GM18867 (cell line): ENCODE measurements around the gene CD55.

Source experiments
- ATAC-seq: cut with Tn5 transposase; IDR thresholded peaks from one replicate; pipeline ENCODE4 v1.9.1; 2021; ENCODE audit warnings: mild to moderate bottlenecking, moderate library complexity; ENCODE audit not compliant: unreplicated experiment

The CD55 gene

DNA sequence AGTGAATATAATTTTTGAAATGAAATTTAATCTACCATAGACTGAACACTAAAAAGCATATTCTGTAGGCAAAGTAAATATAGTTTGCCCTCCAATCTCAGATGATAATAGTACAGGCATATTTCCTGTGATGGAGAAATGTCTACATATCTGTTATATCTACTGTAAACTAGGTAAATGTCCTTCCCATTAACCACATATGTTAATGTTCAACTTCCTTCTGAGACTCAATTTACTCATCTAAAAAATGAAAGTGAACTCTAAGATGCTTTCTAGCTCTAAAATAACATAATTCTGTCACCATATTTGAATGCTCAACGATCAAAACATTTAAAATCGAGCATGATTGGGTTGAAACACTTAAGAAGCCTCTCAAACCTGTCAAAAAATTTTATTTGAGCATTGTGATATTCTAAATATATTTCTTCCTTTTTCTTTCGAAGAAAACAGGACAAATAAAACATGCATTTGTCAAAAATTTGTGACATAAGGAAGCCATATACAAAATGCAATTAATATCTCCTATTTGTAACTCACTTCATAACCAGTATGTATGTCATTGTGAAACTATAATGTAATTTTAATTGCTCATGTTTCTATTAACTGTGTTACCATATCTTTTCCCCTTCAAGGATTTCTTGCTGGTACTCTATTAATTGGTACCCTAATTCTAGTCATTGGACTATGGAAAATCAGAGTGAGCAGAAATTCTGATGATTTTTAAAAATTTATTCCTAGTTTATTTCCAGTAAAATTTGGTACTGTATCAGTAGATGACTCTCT, 34.2 kb downstream of the CD55 start:
- no peak for ATAC-seq

- no peak for ATAC-seq
Measured at GRCh38 chr1:207361029-207361428, 39.6 kb downstream of the CD55 start.

GRCh38 chr1:207361889-207362288, 40.4 kb downstream of the CD55 start:
- no peak for ATAC-seq

DNA sequence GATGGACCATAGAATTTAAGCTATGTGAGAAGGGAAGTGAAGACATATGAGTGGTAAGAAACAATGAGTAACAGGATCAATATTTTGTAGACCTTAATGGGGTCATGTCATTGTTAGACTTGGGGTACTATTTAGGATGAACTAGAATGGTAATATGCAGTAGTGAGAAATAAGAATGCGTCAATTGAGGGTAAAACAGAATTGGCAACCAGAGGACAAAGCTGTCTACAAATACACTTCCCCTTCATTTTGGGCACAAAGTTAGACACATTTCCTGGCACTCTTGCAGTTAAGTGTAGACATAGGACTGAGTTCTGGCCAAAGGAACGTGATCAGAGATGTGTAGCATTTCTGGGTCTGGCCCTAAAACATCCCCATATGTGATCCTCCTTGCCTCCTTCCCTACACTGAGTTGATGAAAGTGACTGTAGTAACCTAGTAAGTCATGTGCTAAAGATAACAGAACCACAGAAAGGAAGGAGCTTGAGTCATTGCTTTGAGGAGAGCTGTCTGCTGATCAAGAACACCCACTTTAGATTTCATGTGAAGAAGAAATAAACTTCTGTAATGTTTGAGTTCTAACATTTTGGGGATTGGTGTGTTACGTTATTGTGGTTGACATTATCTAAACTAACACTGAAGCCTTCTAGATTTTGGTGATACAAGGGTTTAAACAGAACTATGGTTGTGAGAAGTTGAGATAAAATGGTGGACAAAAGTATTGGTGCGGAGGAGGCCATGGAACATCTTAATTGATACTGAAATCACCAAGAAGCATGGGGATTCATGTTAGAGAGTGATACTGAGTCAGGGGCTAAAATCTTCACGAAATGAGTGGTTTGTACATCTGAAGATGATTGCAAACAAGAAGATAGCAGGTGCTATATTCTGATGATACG, 41.7 kb downstream of the CD55 start:
- ATAC-seq: no peak

- ATAC-seq: no peak
Measured at GRCh38 chr1:207363871-207364270, 42.4 kb downstream of the CD55 start.

DNA sequence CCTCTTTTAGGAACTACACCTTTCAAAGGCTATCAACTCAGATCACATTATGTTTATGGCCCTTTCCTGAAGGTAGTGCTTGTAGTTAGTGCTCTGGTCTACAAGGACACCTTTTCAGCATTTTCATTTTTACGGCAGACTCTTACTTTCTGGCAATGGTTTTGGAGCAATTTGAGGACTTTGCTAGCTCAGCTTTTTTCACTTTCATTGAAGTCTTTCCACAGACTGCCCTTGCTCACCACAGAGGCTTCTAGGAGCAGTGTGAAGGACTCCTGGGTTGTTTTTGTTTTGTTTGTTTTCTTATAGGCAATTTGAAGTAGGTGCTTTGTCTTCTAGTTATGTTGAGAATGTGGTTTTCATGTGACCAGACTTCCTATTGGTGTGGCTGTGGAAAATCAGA, 43.1 kb downstream of the CD55 start:
- no peak for ATAC-seq

- no peak for ATAC-seq
Measured at GRCh38 chr1:207365063-207365462, 43.6 kb downstream of the CD55 start.

DNA sequence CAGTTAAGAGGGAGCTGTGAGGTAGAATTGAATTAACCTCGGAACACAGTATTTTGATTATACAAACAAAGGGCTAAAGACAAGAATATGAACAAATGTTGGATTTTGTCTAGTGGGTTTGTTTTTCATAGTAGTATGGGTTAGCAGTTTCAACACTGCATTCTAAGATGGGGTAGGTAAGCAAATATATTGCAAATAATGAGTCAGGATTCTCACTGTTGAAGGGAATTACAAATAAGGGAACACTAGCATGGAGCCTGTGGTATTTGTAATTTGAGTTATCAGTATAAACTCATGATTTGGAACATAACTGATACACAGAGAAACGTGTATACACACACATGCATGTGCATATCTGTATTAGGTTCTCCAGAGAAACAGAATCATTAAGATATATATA, 44.5 kb downstream of the CD55 start:
- no peak for ATAC-seq

DNA sequence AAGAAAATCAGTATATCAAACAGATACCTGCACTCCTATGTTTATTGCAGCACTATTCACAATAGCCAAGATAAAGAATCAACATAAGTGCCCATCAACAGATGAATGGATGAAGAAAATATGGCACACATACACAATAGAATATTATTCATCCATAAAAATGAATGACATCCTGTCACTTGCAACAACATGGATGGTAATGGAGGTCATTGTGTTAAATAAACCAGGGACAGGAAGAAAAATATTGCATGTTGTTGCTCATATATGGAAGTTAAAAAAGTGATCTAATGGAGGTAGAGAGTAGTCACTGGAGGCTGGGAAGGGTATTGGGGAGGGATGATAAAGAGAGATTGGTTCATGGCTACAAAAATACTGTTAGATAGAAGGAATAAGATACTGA, 67.2 kb downstream of the CD55 start:
- no peak for ATAC-seq

- no peak for ATAC-seq
Measured at GRCh38 chr1:207389728-207390464, 68.4 kb downstream of the CD55 start.

DNA sequence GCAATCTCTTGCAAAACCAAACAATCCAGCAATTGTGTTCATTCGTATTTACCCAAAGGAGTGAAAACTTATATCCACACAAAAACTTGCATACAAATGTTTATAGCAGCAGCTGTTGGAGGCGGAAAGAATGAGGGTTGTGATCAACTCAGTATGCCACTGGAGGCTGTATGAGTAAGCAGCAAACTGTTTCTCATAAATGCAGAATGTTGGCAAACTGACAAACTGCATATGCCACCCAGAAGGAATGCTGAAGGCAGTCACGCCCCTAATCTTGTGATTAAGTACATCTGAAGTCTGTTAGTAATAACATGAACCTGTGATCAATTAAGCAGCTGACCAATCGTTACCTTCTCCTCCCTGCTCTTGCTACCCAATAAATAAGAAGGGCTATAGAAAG, 72.1 kb downstream of the CD55 start:
- ATAC-seq: no peak

DNA sequence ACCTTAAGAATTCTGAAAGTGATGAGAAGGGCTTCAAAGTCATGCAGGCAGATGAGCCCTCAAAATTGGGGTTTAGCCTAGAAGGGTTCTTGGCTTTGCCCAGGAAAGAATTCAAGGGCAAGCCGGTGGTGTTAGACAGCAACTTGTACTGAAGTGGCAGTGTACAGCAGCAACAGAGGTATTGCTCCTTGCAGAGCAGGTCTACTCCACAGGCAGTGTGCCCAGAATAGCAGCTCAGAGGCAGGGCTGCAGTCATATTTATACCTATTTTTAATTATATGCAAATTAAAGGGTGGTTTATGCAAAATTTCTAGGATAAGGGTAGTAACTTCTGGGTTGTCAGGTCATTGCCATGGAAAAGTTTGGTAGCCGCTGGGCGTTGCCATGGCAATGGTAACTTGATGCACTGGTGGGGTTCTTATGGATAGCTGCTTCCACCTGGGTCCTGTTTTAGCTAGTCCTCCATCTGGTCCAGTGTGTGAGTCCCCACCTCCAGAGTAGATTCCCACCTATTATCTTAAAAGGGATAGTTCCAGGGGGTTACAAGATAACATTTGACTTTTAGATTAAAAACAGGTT, 74.8 kb downstream of the CD55 start:
- no peak for ATAC-seq

DNA sequence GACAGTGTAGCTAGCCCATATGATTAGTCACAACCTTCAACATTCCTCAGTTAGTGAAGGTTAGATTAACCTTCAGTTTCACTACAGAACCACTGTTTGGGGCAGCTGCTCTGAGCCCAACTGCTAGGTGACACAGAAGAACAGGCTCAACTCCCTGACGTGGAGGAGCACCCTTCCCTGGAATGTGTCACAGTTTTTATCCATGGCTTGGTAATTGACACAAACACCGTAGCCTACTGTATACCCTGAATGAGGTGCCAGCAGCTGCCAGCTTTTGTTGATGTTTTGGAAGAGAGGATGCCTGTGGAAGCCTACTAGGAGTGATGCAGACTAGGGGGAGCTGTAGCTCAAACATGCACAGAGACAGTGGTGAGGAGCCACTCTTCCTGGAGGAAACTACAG, 76.0 kb downstream of the CD55 start:
- no peak for ATAC-seq

DNA sequence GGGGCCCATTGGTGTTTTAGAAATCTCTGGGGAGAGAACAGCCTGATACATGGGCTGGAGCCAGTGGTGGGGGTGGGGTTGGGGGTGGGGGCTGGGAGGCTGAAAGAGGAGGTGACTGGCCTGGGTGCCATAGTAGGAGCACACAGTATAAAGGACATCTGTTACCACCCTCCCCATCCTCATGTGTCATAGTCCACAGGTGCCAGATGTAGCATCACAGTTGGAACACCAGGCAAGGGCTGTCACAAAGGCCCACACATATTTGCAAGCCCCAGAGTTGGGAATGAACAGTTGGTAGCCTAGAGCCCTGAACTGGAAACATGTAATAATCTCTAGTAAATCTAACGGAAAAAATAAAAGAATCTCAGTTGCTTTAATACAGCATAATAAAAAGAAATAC, 77.5 kb downstream of the CD55 start:
- ATAC-seq: no peak

DNA sequence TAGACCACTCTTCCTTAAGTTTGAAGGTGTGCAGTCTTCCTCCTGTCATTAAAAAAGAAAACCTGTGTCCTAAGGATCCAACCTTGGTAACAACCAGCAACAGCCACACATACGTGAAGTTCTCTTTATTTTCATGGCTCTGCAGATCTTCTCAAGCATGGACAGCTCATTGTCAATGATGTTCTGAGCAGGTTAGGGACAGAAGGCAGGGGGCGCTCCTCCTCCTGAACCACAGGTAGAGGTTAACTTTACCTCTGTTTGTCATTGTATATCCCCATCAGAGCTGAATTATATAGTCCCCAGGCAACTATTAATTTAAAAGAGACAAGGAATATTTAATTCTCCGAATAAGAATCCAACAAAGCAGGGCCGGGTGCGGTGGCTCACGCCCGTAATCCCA, 80.1 kb downstream of the CD55 start:
- ATAC-seq: no peak

- ATAC-seq: no peak
Measured at GRCh38 chr1:207402744-207403143, 81.3 kb downstream of the CD55 start.

DNA sequence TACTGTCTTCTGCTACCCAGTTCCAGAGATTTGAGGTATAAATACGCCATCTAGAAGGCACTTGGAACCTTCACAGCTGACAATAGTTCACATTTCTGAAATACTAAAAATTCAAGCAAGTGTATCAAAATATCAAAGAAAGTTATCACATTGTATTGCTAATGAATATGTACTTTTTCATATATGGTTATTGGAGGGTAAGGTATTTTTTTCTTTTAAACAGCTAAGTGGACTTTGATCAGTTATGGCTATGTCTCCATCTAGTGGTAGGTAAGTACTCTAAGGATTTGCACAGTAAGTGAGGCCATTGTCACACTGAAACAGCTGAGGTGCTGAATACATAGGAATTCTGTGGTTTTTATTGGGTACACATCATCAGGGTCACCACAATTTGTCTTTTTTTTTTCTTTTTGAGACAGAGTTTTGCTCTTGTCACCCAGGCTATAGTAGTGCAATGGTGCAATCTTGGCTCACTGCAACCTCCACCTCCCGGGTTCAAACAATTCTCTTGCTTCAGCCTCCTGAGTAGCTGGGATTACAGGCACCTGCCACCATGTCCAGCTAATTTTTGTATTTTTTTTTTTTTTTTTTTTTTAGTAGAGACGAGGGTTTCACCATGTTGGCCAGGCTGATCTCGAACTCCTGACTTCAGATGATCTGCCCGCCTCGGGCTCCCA, 83.5 kb downstream of the CD55 start:
- peak; percentile 73 for ATAC-seq

DNA sequence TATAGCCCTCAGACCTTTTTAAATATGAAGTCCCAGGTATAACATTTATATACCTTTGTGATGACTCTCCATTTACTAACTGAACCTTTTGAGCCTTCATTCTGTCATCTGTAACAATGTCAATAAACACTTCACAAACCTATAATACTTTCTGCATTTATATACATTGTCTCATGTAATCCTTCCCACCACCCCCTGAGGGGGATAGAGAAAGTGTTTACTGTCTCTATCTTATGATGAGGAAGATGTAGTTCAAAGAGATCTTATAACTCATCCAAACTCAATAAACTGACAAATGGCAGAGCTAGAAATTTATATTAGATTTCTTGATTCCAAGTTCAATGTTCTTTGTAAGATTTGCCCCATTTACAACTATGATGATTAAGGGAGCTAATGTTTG, 84.3 kb downstream of the CD55 start:
- ATAC-seq: no peak

DNA sequence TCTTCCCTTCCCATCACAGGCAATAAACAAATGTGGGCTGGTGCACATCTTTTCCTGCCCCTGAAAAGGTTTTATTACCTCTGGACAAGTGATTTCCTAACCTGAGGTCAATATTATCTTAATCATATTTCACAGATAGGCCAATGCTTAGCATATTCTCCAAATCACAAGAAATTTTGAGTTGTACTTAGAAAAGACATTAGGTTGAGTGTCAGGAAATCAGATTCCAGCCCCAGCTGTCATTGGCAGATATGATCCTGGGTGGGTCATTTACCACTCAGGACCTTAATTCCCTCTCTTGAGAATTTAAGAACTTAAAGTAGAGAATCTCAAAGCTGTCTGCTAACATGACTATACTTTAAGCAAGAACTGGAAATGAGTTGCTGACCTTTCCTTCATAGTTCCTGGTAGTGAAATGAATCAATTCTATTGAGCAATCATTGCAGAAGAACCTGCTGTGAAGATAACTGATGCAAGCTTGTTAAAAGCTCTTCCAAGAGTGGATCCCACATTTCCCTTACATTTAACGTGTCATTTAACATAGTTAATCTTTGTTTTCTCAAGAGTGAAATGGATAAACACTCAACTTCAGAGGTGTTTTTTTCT, 86.3 kb downstream of the CD55 start:
- no peak for ATAC-seq
